AG04449 (cell line): ENCODE data around the gene WDR47.
A peak's percentile ranks its signal among the peaks of the same experiment; 100 is the strongest.

Source experiments
- CTCF ChIA-PET: fragments of 350-600 bp; formaldehyde crosslinking; extraction: SDS; loops from one replicate; lab custom pipeline; 2021; ENCODE audit warnings: antibody characterized with exemption; lab: Yijun Ruan, JAX
- POLR2A ChIA-PET: fragments of 400-600, 350-600 bp; formaldehyde crosslinking; extraction: SDS; loops from one replicate; lab custom pipeline; 2020; ENCODE audit warnings: antibody characterized with exemption, inconsistent platforms; lab: Yijun Ruan, JAX
- DNase-seq: peaks from one replicate; pipeline ENCODE4 v3.0.0-alpha.2; 2010; ENCODE audit warnings: low read depth, low spot score
- H3K4me3 ChIP-seq: 2 replicates; pipeline ENCODE4 v1.5.1; 2011; ENCODE audit warnings: low read depth, mild to moderate bottlenecking, control low read depth, low read length
- CTCF ChIP-seq: IDR thresholded peaks from one replicate; pipeline ENCODE4 v1.5.1; 2011; ENCODE audit warnings: mild to moderate bottlenecking, moderate library complexity, low read length, control low read depth, inconsistent platforms; ENCODE audit not compliant: insufficient read depth; ENCODE audit errors: missing control alignments

Gene WDR47

GRCh38 chr1:109041621-109042468 is at the start of gene WDR47:
Gene WDR47, minus strand, starts transcription at chr1:109042102. Its CDS starts 18,590 bp downstream, at chr1:109023512.
- no peak for TF ChIP-seq CTCF
- ChIA-PET POLR2A (interaction anchor here (0.5 to 1.6 kb wide), 5 partner anchors 14 to 79 kb away, joined by 3 to 9 read pairs (median 3); partner anchors contain the start of genes CLCC1 and TAF13), CTCF (interaction anchor here (0.6 to 1.4 kb wide), 2 partner anchors 59 to 71 kb away, joined by 3 to 4 read pairs; a partner anchor contains a TSS)
- H3K4me3 ChIP-seq, result peak within 1 kb of the TSS; percentile 87
- peak; percentile 54 for DNase-seq

- CTCF ChIA-PET, result interaction anchor here (1.1 to 3.3 kb wide), 6 partner anchors 9 to 23 kb away, joined by 3 to 24 read pairs (median 5); partner anchors contain the start of genes ELAPOR1 and TAF13
- no peak for DNase-seq
- TF ChIP-seq CTCF, result no peak
- POLR2A ChIA-PET, result interaction anchor here (1.4 to 2.7 kb wide), 2 partner anchors 9 to 15 kb away, joined by 7 to 50 read pairs; partner anchors contain the start of gene TAF13
- peak overlapping the region; percentile 97 for H3K4me3 ChIP-seq
Observed at GRCh38 chr1:109091078-109091838, 49.4 kb upstream of the WDR47 start.

- peak; percentile 84 for DNase-seq
- TF ChIP-seq CTCF, result no peak
- ChIA-PET CTCF (interaction anchor here (0.7 to 3.3 kb wide), 4 partner anchors 9 to 24 kb away, joined by 3 to 24 read pairs (median 5); partner anchors contain the start of genes ELAPOR1 and TAF13), POLR2A (interaction anchor here (0.6 to 2.7 kb wide), 3 partner anchors 10 to 160 kb away, joined by 3 to 50 read pairs (median 7); partner anchors contain the start of gene TAF13)
- H3K4me3 ChIP-seq, result peak within 1 kb of the TSS; percentile 97
Observed at GRCh38 chr1:109090196-109091077, 48.5 kb upstream of the WDR47 start, which contains the start of gene TMEM167B. Gene TMEM167B, plus strand, starts transcription at chr1:109090764. Its CDS starts 109 bp downstream, at chr1:109090873.

GRCh38 chr1:109089242-109090015 is 47.5 kb upstream of the WDR47 start:
- CTCF ChIA-PET, result interaction anchor here (0.8 to 3.3 kb wide), 5 partner anchors 10 to 443 kb away, joined by 3 to 24 read pairs (median 4); partner anchors contain the start of gene TAF13
- peak; percentile 47 for TF ChIP-seq CTCF
- no peak for DNase-seq
- no peak overlapping the region; the same call in 1 of the 2 replicates for H3K4me3 ChIP-seq
- POLR2A ChIA-PET, result interaction anchor here (1.5 kb wide), 1 partner anchor 10 kb away, joined by 10 read pairs; no protein-coding TSS in a partner anchor
